Measurements from ENCODE around the gene CLEC9A.

The CLEC9A gene

DNA sequence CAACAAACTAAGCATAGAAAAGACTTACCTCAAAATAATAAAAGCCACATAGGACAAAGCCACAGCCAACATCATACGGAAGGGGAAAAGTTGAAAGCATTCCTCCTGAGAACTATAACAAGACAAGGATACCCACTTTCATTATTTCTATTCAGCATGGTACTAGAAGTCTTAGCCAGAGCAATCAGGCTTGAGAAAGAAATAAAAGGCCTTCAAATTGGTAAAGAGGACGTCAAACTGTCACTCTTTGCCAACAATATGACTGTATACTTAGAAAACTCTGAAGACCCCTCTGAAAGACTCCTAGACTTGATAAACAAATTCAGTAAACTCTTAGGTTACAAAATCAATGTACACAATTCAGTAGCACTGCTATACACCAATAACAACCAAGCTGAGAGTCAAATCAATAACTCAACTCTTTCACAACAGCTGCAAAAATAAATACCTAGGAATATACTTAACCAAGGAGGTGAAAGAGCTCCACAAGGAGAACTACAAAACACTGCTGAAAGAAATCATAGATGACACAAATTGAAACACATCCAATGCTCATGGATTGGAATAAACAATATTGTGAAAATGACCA lies 79.9 kb downstream of the CLEC9A start:
- no peak for DNase-seq (ENCODE audit: low spot score)

DNA sequence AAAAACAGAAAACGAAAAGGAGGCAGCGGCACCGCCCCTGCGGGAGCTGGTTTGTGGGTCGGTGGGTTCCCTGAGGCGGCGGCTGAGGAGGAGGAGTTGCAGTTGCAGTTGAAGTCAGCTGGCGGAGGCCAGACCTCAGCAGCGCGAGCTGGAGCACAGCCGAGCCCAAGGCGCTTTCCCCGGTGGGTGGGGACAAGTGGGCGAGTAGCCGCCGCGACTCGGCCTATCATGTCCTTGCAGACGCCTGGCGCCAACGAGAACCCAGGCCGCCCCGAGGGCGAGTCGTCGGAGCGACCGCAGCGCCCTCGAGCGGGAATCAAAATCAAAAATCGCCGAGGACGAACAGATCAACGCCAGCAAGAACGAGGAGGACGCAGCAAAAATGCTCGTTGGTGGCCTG lies 81.0 kb downstream of the CLEC9A start:
- no peak for DNase-seq (ENCODE audit: low spot score)

- DNase-seq (ENCODE audit: low spot score), result no peak
Observed at GRCh38 chr12:10113075-10113474, 82.6 kb downstream of the CLEC9A start.

DNA sequence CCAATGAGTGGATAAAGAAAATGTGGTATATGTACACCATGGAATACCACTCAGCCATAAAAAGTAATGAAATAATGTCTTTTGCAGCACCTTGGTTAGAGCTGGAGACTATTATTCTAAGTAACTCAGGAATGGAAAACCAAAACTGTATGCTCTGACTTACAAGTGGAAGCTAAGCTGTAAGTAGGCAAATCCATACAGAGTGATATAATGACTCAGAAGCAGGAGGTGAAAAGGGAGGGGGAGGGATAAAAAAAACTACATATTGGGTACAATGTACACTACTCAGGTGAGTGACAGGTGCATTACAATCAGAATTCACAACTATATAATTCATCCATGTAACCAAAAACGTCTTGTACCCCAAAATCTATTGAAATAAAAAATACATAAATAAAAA lies 83.4 kb downstream of the CLEC9A start:
- no peak for DNase-seq (ENCODE audit: low spot score)

GRCh38 chr12:10115311-10115710 lies 84.8 kb downstream of the CLEC9A start:
- DNase-seq (ENCODE audit: low spot score), result no peak

All from AG20443 (cell line).